IMR-90 (cell line): ENCODE data around the gene DDX52. TPM values are rescaled to one million over a fixed set of nuclear protein-coding genes. Genes with fewer than 3 reads are reported as not detected.

Source experiments
- ATAC-seq: fragments of 200-7000 bp; cut with Tn5 transposase; 2 replicates; pipeline ENCODE4 v1.9.1; 2020; ENCODE audit warnings: low read depth, mild to moderate bottlenecking, moderate library complexity
- BruUV-seq: library from RNA; stranded (reverse); fragments of 400-500 nt; replicated peaks from 2 replicates; lab custom pipeline; 2021; lab: Mats Ljungman, UMichigan
- CTCF ChIA-PET: fragments of 300-600 bp; formaldehyde crosslinking; extraction: SDS; loops from one replicate; lab custom pipeline; 2021; ENCODE audit warnings: antibody characterized with exemption; lab: Yijun Ruan, JAX
- POLR2A ChIA-PET: fragments of 300-600 bp; sonication (Branson Sonifier 250); formaldehyde crosslinking; loops from one replicate; lab custom pipeline; 2022; ENCODE audit warnings: antibody characterized with exemption; ENCODE audit not compliant: unreplicated experiment; lab: Charles Lee
- DNase-seq: peaks from one replicate; pipeline ENCODE4 v3.0.0; 2013
- H2AFZ ChIP-seq: replicated peaks from 2 replicates; pipeline ENCODE3; 2013; ENCODE audit warnings: low read length, mild to moderate bottlenecking; ENCODE audit not compliant: poor library complexity
- H2AK5ac ChIP-seq: 2 replicates; pipeline ENCODE4 v1.6.1; 2013; ENCODE audit warnings: low read depth, low read length, inconsistent platforms
- H2AK9ac ChIP-seq: replicated peaks from 2 replicates; pipeline ENCODE3; 2013; ENCODE audit warnings: mild to moderate bottlenecking, low read depth, low read length, moderate library complexity; ENCODE audit not compliant: poor library complexity
- H2BK120ac ChIP-seq: 2 replicates; pipeline ENCODE4 v1.6.1; 2013; ENCODE audit warnings: low read depth, low read length, inconsistent platforms
- H2BK15ac ChIP-seq: 3 replicates; pipeline ENCODE4 v1.6.1; 2013; ENCODE audit warnings: low read depth, low read length, inconsistent platforms
- H2BK20ac ChIP-seq: 2 replicates; pipeline ENCODE4 v1.6.1; 2013; ENCODE audit warnings: low read depth, mild to moderate bottlenecking, inconsistent platforms, low read length, moderate library complexity
- H2BK5ac ChIP-seq: 2 replicates; pipeline ENCODE4 v1.6.1; 2013; ENCODE audit warnings: mild to moderate bottlenecking, low read depth, low read length, inconsistent platforms; ENCODE audit not compliant: poor library complexity, severe bottlenecking
- H3K14ac ChIP-seq: replicated peaks from 2 replicates; pipeline ENCODE4 v1.6.1; 2013; ENCODE audit warnings: low read depth, low read length, inconsistent platforms
- H3K18ac ChIP-seq: 2 replicates; pipeline ENCODE4 v1.6.1; 2013; ENCODE audit warnings: low read depth, low read length, control low read depth
- H3K23ac ChIP-seq: 2 replicates; pipeline ENCODE4 v1.6.1; 2013; ENCODE audit warnings: low read depth, low read length, inconsistent platforms
- H3K27ac ChIP-seq: 2 replicates; pipeline ENCODE4 v1.5.1; 2013; ENCODE audit warnings: mild to moderate bottlenecking, control low read depth, low read length; ENCODE audit not compliant: insufficient read depth
- H3K27me3 ChIP-seq: 2 replicates; pipeline ENCODE4 v1.6.1; 2013; ENCODE audit warnings: low read length; ENCODE audit not compliant: control insufficient read depth, insufficient read depth
- H3K36me3 ChIP-seq: 2 replicates; pipeline ENCODE4 v1.6.1; 2013; ENCODE audit warnings: low read length, mixed read lengths; ENCODE audit not compliant: control insufficient read depth, insufficient read depth
- H3K4ac ChIP-seq: 2 replicates; pipeline ENCODE4 v1.6.1; 2013; ENCODE audit warnings: low read depth, low read length, inconsistent platforms
- H3K4me1 ChIP-seq: 2 replicates; pipeline ENCODE4 v1.6.1; 2013; ENCODE audit warnings: low read length, mixed read lengths; ENCODE audit not compliant: control insufficient read depth, insufficient read depth
- H3K4me2 ChIP-seq: 2 replicates; pipeline ENCODE4 v1.6.1; 2013; ENCODE audit warnings: low read depth, mild to moderate bottlenecking, control low read depth, low read length, moderate library complexity
- H3K4me3 ChIP-seq: 2 replicates; pipeline ENCODE4 v1.5.1; 2013; ENCODE audit warnings: low read depth, mild to moderate bottlenecking, control low read depth, low read length, moderate library complexity; ENCODE audit not compliant: insufficient read depth
- H3K56ac ChIP-seq: 2 replicates; pipeline ENCODE4 v1.6.1; 2013; ENCODE audit warnings: low read length, inconsistent platforms; ENCODE audit not compliant: insufficient read depth; ENCODE audit errors: extremely low read depth
- H3K79me1 ChIP-seq, 2 experiments: 2 replicates each; pipeline ENCODE4 v1.6.1; 2013; ENCODE audit warnings: low read length in 2 of 2, inconsistent platforms in 1 of 2, low read depth in 1 of 2
- H3K9ac ChIP-seq: 2 replicates; pipeline ENCODE4 v1.6.1; 2013; ENCODE audit warnings: low read depth, low read length, control low read depth
- H3K9me1 ChIP-seq: 2 replicates; pipeline ENCODE4 v1.6.1; 2013; ENCODE audit warnings: low read length, inconsistent platforms; ENCODE audit not compliant: insufficient read depth
- H3K9me3 ChIP-seq: 2 replicates; pipeline ENCODE4 v1.6.1; 2013; ENCODE audit warnings: low read length; ENCODE audit not compliant: control insufficient read depth, insufficient read depth
- H4K20me1 ChIP-seq: 2 replicates; pipeline ENCODE4 v1.6.1; 2013; ENCODE audit warnings: low read length, inconsistent platforms; ENCODE audit not compliant: insufficient read depth
- H4K5ac ChIP-seq: 2 replicates; pipeline ENCODE4 v1.6.1; 2013; ENCODE audit warnings: mild to moderate bottlenecking, low read depth, low read length, control low read depth
- H4K8ac ChIP-seq, 2 experiments: 2 replicates each; pipeline ENCODE4 v1.6.1; 2013; ENCODE audit warnings: low read depth in 2 of 2, low read length in 2 of 2, control low read depth in 1 of 2, inconsistent platforms in 1 of 2
- H4K91ac ChIP-seq: 2 replicates; pipeline ENCODE4 v1.6.1; 2013; ENCODE audit warnings: low read depth, low read length, inconsistent platforms; ENCODE audit not compliant: insufficient read depth
- CEBPB ChIP-seq: IDR thresholded peaks from 2 replicates; pipeline ENCODE4 v1.6.1; 2012; ENCODE audit warnings: low read depth, low read length, improper control_type of control experiment
- FOS ChIP-seq: fragments of 150-350 bp; IDR thresholded peaks from 2 replicates; pipeline ENCODE4 v1.6.1; 2016; ENCODE audit warnings: low read depth, low read length
- SMC3 ChIP-seq: fragments of 150-350 bp; IDR thresholded peaks from 2 replicates; pipeline ENCODE4 v1.6.1; 2016; ENCODE audit warnings: low read depth, mild to moderate bottlenecking, antibody characterized with exemption, low read length, moderate library complexity
- WGBS, 2 experiments: methylation state at CpG; one replicate each; pipeline versions ENCODE4 v1.1.5 to v1.1.7; 2013; ENCODE audit warnings: missing lambda C conversion rate in 2 of 2; ENCODE audit not compliant: insufficient read length in 1 of 2; ENCODE audit errors: extremely low coverage in 2 of 2; 5-methylcytosine and 5-hydroxymethylcytosine counted together
- dilution Hi-C: fragments of 300-500 bp; cut with HindIII; formaldehyde crosslinking; loops from one replicate; pipeline ENCODE4 v1.14.3; 2018; ENCODE audit warnings: low sequenced_read_pairs; ENCODE audit not compliant: unreplicated experiment
- in situ Hi-C: fragments of 300-500 bp; cut with MboI; formaldehyde crosslinking; loops from 3 replicates; pipeline ENCODE4 v1.14.3; 2019; ENCODE audit warnings: low sequenced_read_pairs, inconsistent platforms, mixed read lengths
- intact Hi-C: fragments of 100-400 bp; cut with micrococcal nuclease; formaldehyde crosslinking; loops from 2 replicates; pipeline ENCODE4 v1.10.0; 2022
- polyA plus RNA-seq, 3 experiments: library from polyadenylated mRNA; depleted of rRNA; stranded (reverse); fragments of >200 nt; gene quantifications; 2 replicates each; pipeline ENCODE4 v1.2.3, GENCODE V29; 2012; ENCODE audit warnings: low replicate concordance in 1 of 3
- total RNA-seq: library from RNA; depleted of rRNA; stranded (reverse); fragments of >200 nt; gene quantifications from 2 replicates; pipeline ENCODE4 v1.2.3, GENCODE V29; 2012
- TF ChIP-seq, protein P1 (sequence below): fragments of 150-350 bp; IDR thresholded peaks from 2 replicates; pipeline ENCODE4 v1.6.1; 2017; ENCODE audit warnings: mild to moderate bottlenecking, antibody characterized with exemption, low read length, low read depth

The DDX52 gene
- total and polyA plus RNA-seq, 2 of the 4 experiments (the other 2 are of a cell fraction), result 12.5 to 26.7 TPM

DNA sequence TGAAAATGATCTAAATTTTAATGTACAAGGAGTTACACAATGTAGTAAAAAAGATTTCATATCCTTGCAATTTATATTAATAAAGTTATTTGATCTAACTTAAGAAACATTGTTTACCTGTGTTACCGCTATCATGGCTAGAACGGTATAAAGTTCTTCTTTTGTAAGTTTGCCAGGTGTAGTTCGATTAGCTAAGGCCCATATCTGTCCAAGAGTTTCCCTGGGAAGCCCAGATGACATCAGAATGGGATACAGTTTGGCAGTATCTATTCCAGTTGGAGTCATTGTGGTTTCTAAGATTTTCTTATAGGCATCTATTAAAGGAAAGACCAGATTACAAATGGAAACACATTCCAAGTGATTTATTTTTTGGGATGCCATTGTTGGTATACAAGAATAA, 71.6 kb downstream of the DDX52 start:
- Histone ChIP-seq H3K4me3 (no peak overlapping the region), H3K79me1 (peaks cover 3 to 7% of the 10 kb centered on the region in 2 experiments; a peak in 2 of 4 replicates), H3K14ac (no peak overlapping the region), H3K18ac (no peak overlapping the region), H2AK5ac (no peak overlapping the region), H2AFZ (no peak overlapping the region), H3K9ac (no peak overlapping the region), H3K4me1 (no peaks in the 10 kb centered on the region), H4K20me1 (no peaks in the 10 kb centered on the region; the same call in 1 of the 2 replicates), H2BK15ac (no peak overlapping the region), H2BK120ac (no peak overlapping the region), H2BK5ac (no peak overlapping the region), H3K4me2 (no peak overlapping the region), H2BK20ac (no peak overlapping the region), H2AK9ac (no peak overlapping the region), H3K4ac (no peak overlapping the region), H3K56ac (no peak overlapping the region), H3K9me1 (no peaks in the 10 kb centered on the region), H4K91ac (no peak overlapping the region), H3K27me3 (no peaks in the 10 kb centered on the region), H3K27ac (no peak overlapping the region), H3K23ac (no peak overlapping the region), H3K9me3 (no peaks in the 10 kb centered on the region), H4K8ac (no peak overlapping the region), H4K5ac (no peak overlapping the region), H3K36me3 (peaks cover 35% of the 10 kb centered on the region)
- POLR2A ChIA-PET, result no interaction called here
- TF ChIP-seq CEBPB, result no peak
- no peak for TF ChIP-seq FOS
- no peak for TF ChIP-seq SMC3
- TF ChIP-seq, protein P1, sequence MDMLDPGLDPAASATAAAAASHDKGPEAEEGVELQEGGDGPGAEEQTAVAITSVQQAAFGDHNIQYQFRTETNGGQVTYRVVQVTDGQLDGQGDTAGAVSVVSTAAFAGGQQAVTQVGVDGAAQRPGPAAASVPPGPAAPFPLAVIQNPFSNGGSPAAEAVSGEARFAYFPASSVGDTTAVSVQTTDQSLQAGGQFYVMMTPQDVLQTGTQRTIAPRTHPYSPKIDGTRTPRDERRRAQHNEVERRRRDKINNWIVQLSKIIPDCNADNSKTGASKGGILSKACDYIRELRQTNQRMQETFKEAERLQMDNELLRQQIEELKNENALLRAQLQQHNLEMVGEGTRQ, result no peak
- DNase-seq (peak; percentile 32), ATAC-seq (no peak)
- in situ Hi-C loops, result no loop called here
- no TSS peak for BruUV-seq
- WGBS, 2 experiments, result 80% methylated on average over 1 of the region's 3 CpGs; no CpG with 5 or more reads in 1 of the 2 experiments
- CTCF ChIA-PET, result no interaction called here
- intact Hi-C loops, result no loop called here
- dilution Hi-C loops, result no loop called here
